OCI-LY1 (cell line): ENCODE measurements around the gene MPHOSPH9.

Source experiments
- EZH2 ChIP-seq: fragments of 200-600 bp; sonication (generic), shearing (Covaris generic); IDR thresholded peaks from 2 replicates; pipeline ENCODE4 v1.8.0; 2017; ENCODE audit warnings: borderline replicate concordance, mixed run types, mild to moderate bottlenecking, antibody characterized with exemption, low read length, moderate library complexity, mixed read lengths
- TF ChIP-seq, protein P1 (sequence below): fragments of 200-600 bp; sonication (generic), shearing (Covaris generic); IDR thresholded peaks from 2 replicates; pipeline ENCODE4 v1.5.1; 2017; ENCODE audit warnings: mild to moderate bottlenecking, antibody characterized with exemption, low read length, moderate library complexity, mixed read lengths

DNA sequence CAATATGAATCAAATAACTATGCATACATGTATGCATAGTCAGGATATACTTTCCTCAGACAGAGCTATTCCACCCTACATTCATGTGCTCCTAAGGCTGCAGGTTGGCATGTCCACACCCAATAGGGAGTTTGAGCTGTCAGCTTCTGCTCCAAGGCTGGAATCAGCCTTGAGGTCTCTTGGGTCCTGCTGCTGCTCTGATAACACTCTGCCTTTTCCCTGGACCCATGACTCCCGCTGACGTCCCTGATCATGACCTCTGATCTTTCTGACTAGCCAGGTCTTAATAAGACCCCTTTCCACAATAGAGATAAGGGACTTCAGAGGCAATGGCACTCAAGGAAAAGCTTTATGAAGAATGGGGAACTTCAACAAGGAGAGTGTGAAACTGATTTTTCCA, 87.7 kb downstream of the MPHOSPH9 start:
- TF ChIP-seq, protein P1, sequence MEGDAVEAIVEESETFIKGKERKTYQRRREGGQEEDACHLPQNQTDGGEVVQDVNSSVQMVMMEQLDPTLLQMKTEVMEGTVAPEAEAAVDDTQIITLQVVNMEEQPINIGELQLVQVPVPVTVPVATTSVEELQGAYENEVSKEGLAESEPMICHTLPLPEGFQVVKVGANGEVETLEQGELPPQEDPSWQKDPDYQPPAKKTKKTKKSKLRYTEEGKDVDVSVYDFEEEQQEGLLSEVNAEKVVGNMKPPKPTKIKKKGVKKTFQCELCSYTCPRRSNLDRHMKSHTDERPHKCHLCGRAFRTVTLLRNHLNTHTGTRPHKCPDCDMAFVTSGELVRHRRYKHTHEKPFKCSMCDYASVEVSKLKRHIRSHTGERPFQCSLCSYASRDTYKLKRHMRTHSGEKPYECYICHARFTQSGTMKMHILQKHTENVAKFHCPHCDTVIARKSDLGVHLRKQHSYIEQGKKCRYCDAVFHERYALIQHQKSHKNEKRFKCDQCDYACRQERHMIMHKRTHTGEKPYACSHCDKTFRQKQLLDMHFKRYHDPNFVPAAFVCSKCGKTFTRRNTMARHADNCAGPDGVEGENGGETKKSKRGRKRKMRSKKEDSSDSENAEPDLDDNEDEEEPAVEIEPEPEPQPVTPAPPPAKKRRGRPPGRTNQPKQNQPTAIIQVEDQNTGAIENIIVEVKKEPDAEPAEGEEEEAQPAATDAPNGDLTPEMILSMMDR = no peak
- TF ChIP-seq EZH2 = no peak
